Epithelial cell of prostate (primary cell): ENCODE measurements around the gene SLC8A1.
A peak's percentile ranks its signal among the peaks of the same experiment; 100 is the strongest.

Experiments used
- DNase-seq: peaks from one replicate; pipeline ENCODE4 v3.0.0-alpha.2; 2011; ENCODE audit warnings: low read depth, low spot score
- H3K27ac ChIP-seq: fragments of 450-650 bp; 2 replicates; pipeline ENCODE4 v1.5.1; 2017; ENCODE audit warnings: mild to moderate bottlenecking

SLC8A1 gene

GRCh38 chr2:40130251-40130994 is 321.5 kb downstream of the SLC8A1 start:
- no peak for DNase-seq
- no peak overlapping the region for H3K27ac ChIP-seq

DNA sequence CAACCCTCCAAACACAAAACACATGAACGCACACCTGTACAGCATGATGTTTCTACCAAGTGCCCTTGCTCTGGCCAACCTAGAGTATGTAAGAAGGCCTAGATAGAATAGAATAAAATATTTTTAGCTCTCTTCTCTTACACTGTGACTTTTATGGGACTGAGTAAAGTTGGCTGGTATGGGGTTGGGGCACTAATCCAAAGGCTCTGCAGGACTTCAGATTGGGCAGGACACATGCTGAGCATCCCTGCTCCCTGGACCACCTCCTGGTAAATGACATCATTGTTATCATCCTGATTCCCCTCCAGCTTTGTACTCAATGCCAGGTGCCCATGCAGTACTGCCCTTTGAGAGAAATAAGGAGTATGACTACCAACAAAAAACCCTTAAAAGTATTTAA is 322.2 kb downstream of the SLC8A1 start:
- DNase-seq, result no peak
- H3K27ac ChIP-seq, result no peak overlapping the region

- no peak overlapping the region for H3K27ac ChIP-seq
- no peak for DNase-seq
Measured at GRCh38 chr2:40128796-40129195, 323.1 kb downstream of the SLC8A1 start.

DNA sequence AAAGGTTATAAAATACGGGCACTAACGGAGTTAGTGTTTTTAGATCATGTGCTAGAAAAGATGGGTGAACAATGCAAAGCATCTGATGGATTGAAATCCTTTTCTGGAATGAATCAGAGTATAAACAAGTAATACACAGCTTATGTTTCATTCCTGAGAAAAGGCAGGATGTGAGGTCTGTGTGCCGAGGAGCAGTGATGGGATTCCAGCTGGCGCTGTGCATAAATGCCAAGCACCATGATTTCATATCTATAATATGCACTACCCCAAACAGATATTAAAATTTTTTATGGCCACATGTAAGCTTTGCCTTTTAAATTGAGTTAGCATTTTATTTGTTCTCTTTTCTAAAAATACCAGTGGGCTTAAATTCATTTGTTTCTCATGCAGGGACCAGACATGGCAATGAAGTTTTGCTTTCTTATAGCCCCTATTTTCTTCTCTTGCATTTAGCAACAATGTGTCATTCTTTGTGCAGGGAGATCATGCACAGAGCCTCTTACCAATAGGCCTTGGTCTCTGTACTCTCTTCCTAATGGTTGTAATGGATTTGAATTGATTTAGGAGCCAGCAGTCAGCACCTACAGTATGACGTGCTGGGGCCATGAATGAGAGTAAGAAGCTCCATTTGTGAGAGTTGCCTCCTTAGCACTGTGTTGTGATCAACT is 323.9 kb downstream of the SLC8A1 start:
- H3K27ac ChIP-seq, result no peak overlapping the region
- DNase-seq, result no peak

DNA sequence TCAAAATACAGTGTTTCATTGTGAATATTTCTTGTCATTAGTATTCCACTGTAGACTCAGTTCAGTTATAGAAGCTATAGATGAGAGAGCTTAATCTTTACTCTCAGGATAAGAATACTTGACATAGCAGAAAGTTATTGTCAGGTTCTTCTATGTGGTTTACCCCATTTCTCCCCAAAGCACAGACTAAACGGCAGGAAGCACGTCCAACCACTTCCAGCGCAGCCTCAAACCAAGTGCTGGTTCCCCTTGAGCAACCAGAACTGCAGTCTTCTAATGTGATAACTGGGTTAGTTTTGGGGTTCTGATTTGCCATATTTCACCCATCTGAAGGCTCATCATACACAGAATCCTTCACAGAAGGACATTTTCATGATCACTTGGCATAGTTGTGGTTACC is 324.7 kb downstream of the SLC8A1 start:
- no peak for DNase-seq

DNA sequence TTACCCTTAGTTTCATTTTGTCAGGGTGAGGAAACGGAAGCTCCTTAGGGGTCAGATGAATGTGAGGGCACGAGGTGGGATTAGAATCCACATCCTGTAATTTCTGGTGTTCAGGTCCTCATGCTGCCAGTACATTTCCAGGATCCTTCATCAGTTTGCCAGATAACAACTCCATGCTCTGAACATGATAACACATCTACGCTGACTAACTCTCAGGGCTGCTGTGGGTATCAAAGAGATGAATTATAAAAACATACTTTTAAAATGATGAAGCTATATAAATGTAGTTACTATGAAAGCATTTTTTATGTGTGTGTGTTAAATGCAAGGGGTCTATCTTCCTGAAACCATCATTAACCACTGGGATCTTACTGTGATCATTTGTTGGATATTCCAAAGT is 325.9 kb downstream of the SLC8A1 start:
- H3K27ac ChIP-seq, result no peak overlapping the region

More for the DNA sequence above, 324.7 kb downstream of the SLC8A1 start:
- no peak overlapping the region for H3K27ac ChIP-seq

DNA sequence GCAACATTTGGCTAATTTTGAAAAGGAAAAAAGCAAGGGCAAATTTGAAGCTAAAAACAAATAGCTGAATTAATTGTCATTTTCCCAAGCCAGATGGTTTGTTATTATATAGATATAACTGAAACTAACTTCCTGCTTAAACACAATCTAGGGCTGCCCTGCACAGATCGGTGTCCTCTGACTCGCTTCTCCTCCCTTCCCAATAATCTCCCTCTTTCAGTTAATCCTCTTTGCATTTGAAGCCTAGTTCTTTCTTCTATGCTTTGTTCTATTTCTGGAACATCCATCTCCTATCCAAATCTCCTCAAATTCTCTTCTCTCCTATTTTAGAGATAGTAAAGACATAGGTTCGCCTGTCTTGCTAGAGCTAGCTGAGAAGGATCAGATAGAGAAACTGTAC is 328.1 kb downstream of the SLC8A1 start:
- no peak overlapping the region for H3K27ac ChIP-seq
- DNase-seq, result no peak

More for the DNA sequence above, 325.9 kb downstream of the SLC8A1 start:
- DNase-seq, result no peak

GRCh38 chr2:40123326-40123725 is 328.6 kb downstream of the SLC8A1 start:
- H3K27ac ChIP-seq, result no peak overlapping the region
- DNase-seq, result no peak

- H3K27ac ChIP-seq, result no peak overlapping the region
- DNase-seq, result no peak
Measured at GRCh38 chr2:40120957-40121356, 330.9 kb downstream of the SLC8A1 start.

DNA sequence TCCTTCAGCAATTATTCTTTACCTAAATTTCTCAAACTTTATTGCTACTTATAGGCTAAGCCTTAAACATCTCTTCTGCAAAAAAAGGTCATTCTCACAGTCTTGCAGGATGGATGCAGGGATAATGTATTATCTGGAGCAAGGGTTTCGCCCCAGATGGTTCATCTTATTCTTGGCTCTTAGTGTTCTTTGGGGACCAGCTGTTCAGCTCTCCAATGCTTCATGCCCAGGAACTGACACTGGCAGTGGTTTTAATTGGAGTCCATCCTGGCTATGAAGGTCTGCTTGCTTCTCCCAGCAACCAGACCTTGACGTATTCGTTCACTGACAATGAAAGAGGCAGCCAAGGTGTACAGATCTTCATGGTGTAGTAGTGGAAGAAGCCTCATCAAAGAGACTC is 331.9 kb downstream of the SLC8A1 start:
- DNase-seq, result no peak
- no peak overlapping the region for H3K27ac ChIP-seq

GRCh38 chr2:40118622-40119021 is 333.3 kb downstream of the SLC8A1 start:
- DNase-seq, result no peak
- H3K27ac ChIP-seq, result no peak overlapping the region

DNA sequence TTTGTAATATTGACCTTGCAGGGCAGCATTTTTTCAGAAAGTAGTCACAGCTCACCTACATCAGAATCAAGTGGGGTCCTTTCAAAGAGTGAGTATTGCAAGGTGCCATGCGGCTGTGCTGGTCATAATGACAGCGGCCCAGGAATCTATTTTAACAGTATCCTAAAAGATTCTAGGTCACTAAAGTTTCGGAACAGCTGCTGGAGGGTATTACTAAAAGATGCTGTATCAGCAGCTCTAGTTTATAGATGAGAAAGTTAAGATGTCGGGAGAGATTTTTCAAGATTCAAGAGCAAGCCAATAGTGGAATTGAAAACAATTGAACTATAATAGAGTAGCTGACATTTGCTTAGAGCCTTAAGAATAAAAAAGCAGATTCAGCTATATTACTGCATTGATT is 336.0 kb downstream of the SLC8A1 start:
- DNase-seq, result no peak
- no peak overlapping the region for H3K27ac ChIP-seq

- H3K27ac ChIP-seq, result no peak overlapping the region
- DNase-seq, result no peak
Measured at GRCh38 chr2:40115348-40115747, 336.5 kb downstream of the SLC8A1 start.

DNA sequence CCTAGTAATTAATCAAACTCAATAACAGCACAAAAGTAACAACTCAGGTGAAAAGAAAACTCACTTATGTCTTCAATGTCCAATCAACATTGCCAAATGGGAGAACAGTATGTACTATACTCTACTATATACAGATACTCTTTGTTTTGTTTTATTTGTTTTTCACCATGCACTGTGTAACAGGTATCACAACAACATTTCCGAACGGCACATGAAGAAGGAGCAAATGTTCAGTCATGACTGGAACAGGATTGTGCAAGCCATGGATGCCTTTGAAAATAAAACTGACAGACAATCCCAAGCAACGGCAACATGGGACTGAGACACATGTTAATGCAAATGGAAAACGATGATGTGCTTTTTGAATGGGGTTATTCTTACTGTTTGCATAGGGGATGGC is 337.9 kb downstream of the SLC8A1 start:
- no peak overlapping the region for H3K27ac ChIP-seq
- no peak for DNase-seq

DNA sequence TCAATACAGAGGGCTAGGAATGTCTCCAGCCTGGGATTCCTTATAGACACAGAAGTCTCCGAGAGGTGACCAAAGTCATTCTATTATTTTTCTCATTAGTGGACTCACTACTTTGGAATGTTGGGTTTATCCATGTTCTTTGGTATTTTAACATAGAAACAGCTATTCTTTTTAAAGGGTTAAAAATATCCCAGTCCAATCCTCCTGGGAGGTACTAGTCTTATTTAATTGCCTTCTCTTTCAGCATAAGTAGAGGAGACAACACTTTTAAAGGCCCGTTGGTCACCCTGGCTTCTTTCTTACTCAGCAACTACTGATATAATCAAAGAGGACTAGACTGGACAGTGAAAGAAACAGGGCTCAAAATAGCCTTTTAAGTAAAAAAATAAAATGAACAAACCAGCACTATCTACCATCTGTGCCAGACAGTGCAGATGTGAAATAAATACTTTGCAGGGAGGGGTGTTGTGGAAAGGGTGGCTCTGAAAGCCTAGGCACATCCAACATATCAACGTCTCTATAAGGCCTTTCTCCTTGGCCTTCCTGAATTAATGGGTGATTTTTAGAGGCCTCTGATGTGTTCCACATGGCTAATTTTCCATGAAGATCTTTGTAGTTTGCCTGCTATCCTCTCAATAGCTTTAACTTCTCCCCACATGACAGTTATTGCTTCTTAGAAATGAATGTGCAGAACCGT is 338.5 kb downstream of the SLC8A1 start:
- no peak overlapping the region for H3K27ac ChIP-seq
- DNase-seq, result no peak

GRCh38 chr2:40109381-40109780 is 342.5 kb downstream of the SLC8A1 start:
- H3K27ac ChIP-seq, result no peak overlapping the region
- DNase-seq, result no peak

DNA sequence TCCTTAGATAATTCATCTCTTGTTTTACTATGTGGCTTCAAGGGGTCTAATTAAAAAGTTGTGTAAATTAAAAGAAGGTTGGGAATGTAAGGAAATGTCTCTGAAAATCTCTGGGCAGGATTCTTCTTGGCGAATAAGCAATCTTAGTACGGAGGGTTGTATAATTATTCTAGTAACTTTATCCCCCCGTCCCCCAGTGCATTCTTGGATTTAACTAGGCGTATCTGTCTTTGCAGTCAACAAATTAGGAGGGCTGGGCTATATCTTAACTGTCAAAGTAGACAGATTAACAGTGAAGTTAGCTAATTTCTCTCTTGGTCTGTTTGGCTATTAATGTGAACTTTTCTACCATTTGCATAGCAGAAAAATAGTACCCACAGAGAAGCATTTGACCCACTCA is 343.0 kb downstream of the SLC8A1 start:
- DNase-seq, result no peak

GRCh38 chr2:40106061-40106460 is 345.8 kb downstream of the SLC8A1 start:
- DNase-seq, result no peak
- H3K27ac ChIP-seq, result peak overlapping the region; percentile 42

More for the DNA sequence above, 343.0 kb downstream of the SLC8A1 start:
- H3K27ac ChIP-seq, result no peak overlapping the region

GRCh38 chr2:40105593-40105992 is 346.3 kb downstream of the SLC8A1 start:
- H3K27ac ChIP-seq, result peak overlapping the region; percentile 42
- DNase-seq, result no peak

DNA sequence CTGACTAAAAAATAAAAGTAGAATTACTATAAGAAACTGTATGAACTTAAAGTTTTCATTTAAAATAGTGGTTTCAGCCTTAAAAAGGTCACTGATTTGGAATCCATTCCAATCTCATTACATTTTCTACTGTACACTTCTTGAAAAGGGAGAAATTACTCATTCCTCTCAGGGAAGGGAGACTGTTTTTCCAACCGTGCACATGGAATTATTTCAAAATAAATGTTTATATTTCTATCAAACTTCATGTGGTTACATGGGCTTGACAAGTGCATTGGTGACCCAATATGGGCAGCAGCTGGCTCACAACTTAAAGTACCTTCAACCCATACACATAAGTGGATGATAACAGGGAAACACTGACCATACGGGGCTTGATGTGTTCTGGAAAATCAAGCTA is 348.3 kb downstream of the SLC8A1 start:
- DNase-seq, result no peak
- peak overlapping the region; percentile 72 for H3K27ac ChIP-seq

GRCh38 chr2:40103163-40103562 is 348.7 kb downstream of the SLC8A1 start:
- DNase-seq, result no peak
- peak overlapping the region; percentile 72 for H3K27ac ChIP-seq
